Neural cell (in vitro differentiated cells): ENCODE results near the gene DLGAP4. TPM values are rescaled to one million over a fixed set of nuclear protein-coding genes. Genes with fewer than 3 reads are reported as not detected.

Experiments used
- H2AFZ ChIP-seq: fragments of 200-600, 300-800 bp; sonication (generic), shearing (Covaris generic); 2 replicates; pipeline ENCODE4 v1.6.0; 2014; ENCODE audit warnings: low read depth, mild to moderate bottlenecking, antibody characterized with exemption, low read length, moderate library complexity
- H3F3A ChIP-seq: fragments of 200-600 bp; shearing (Covaris generic); 2 replicates; pipeline ENCODE4 v1.6.1; 2016; ENCODE audit warnings: mild to moderate bottlenecking, moderate library complexity, mixed read lengths, antibody characterized with exemption, low read length; ENCODE audit not compliant: insufficient read depth, poor library complexity, severe bottlenecking
- H3K27ac ChIP-seq: fragments of 200-600, 300-800 bp; sonication (generic), shearing (Covaris generic); 2 replicates; pipeline ENCODE4 v1.5.1; 2014; ENCODE audit warnings: mild to moderate bottlenecking, low read length, moderate library complexity
- H3K27me3 ChIP-seq: fragments of 300-800, 200-600 bp; sonication (generic), shearing (Covaris generic); 2 replicates; pipeline ENCODE4 v1.6.0; 2014; ENCODE audit warnings: mild to moderate bottlenecking, low read depth, low read length, moderate library complexity; ENCODE audit not compliant: insufficient read depth
- H3K36me3 ChIP-seq: fragments of 300-800, 200-600 bp; sonication (generic), shearing (Covaris generic); 2 replicates; pipeline ENCODE4 v1.5.1; 2014; ENCODE audit warnings: mild to moderate bottlenecking, antibody characterized with exemption, low read length, moderate library complexity; ENCODE audit not compliant: insufficient read depth
- H3K4me2 ChIP-seq: fragments of 300-800, 200-600 bp; sonication (generic), shearing (Covaris generic); 2 replicates; pipeline ENCODE4 v1.6.0; 2014; ENCODE audit warnings: mild to moderate bottlenecking, low read length
- H3K4me3 ChIP-seq: fragments of 300-800, 200-600 bp; sonication (generic), shearing (Covaris generic); 2 replicates; pipeline ENCODE4 v1.5.1; 2014; ENCODE audit warnings: mild to moderate bottlenecking, low read length, moderate library complexity
- H3K79me2 ChIP-seq: fragments of 200-600 bp; shearing (Covaris generic); replicated peaks from 2 replicates; pipeline ENCODE4 v1.6.0; 2014; ENCODE audit warnings: mild to moderate bottlenecking, low read length, moderate library complexity; ENCODE audit not compliant: insufficient read depth
- H3K9ac ChIP-seq: fragments of 300-800, 200-600 bp; sonication (generic), shearing (Covaris generic); 2 replicates; pipeline ENCODE4 v1.6.1; 2016; ENCODE audit warnings: mild to moderate bottlenecking, low read length, mixed read lengths
- H3K9me2 ChIP-seq: fragments of 200-600 bp; shearing (Covaris generic); 2 replicates; pipeline ENCODE4 v1.6.1; 2016; ENCODE audit warnings: mild to moderate bottlenecking, low read length, mixed read lengths; ENCODE audit not compliant: insufficient read depth
- H3K9me3 ChIP-seq: fragments of 200-600, 300-800 bp; sonication (generic), shearing (Covaris generic); 2 replicates; pipeline ENCODE4 v1.6.1; 2016; ENCODE audit warnings: mild to moderate bottlenecking, mixed run types, low read length, moderate library complexity, mixed read lengths
- H4K20me1 ChIP-seq: fragments of 200-600 bp; shearing (Covaris generic); 2 replicates; pipeline ENCODE4 v1.6.1; 2016; ENCODE audit warnings: mild to moderate bottlenecking, mixed run types; ENCODE audit not compliant: insufficient read depth
- EP300 ChIP-seq: fragments of 450-650 bp; conservative IDR thresholded peaks from 2 replicates; pipeline ENCODE4 v1.6.1; 2014; ENCODE audit warnings: antibody characterized with exemption, mild to moderate bottlenecking, moderate library complexity; ENCODE audit not compliant: poor library complexity, severe bottlenecking
- EZH2 ChIP-seq: fragments of 200-600, 300-800 bp; shearing (Covaris generic), sonication (generic); IDR thresholded peaks from 2 replicates; pipeline ENCODE4 v1.6.1; 2014; ENCODE audit warnings: antibody characterized with exemption, low read length, borderline replicate concordance, mild to moderate bottlenecking; ENCODE audit not compliant: insufficient read depth, poor library complexity, severe bottlenecking
- MXI1 ChIP-seq: fragments of 450-650 bp; conservative IDR thresholded peaks from 2 replicates; pipeline ENCODE4 v1.6.1; 2014; ENCODE audit warnings: antibody characterized with exemption, mild to moderate bottlenecking; ENCODE audit not compliant: poor library complexity, severe bottlenecking
- POLR2AphosphoS5 ChIP-seq: IDR thresholded peaks from 2 replicates; pipeline ENCODE4 v1.6.1; 2012
- RAD21 ChIP-seq: fragments of 450-650 bp; conservative IDR thresholded peaks from 2 replicates; pipeline ENCODE4 v1.6.1; 2014; ENCODE audit warnings: antibody characterized with exemption, mild to moderate bottlenecking, moderate library complexity
- REST ChIP-seq: IDR thresholded peaks from 2 replicates; pipeline ENCODE4 v1.6.1; 2012; ENCODE audit warnings: borderline replicate concordance
- SMC3 ChIP-seq: fragments of 450-650 bp; conservative IDR thresholded peaks from 2 replicates; pipeline ENCODE4 v1.6.1; 2014; ENCODE audit warnings: antibody characterized with exemption, mild to moderate bottlenecking, moderate library complexity; ENCODE audit not compliant: poor library complexity
- TAF1 ChIP-seq: IDR thresholded peaks from 2 replicates; pipeline ENCODE4 v1.6.1; 2012; ENCODE audit warnings: low read depth
- polyA plus RNA-seq: library from polyadenylated mRNA; depleted of rRNA; stranded (reverse); fragments of >200 nt; gene quantifications from 2 replicates; pipeline ENCODE4 v1.2.3, GENCODE V29; 2014
- TF ChIP-seq, protein P1 (sequence below): fragments of 450-650 bp; IDR thresholded peaks from 2 replicates; pipeline ENCODE4 v1.5.1; 2014; ENCODE audit warnings: antibody characterized with exemption, mild to moderate bottlenecking, moderate library complexity; ENCODE audit not compliant: poor library complexity, severe bottlenecking

Gene DLGAP4
- polyA plus RNA-seq, 1 donor from 2014 or later, result 31.2 TPM

DNA sequence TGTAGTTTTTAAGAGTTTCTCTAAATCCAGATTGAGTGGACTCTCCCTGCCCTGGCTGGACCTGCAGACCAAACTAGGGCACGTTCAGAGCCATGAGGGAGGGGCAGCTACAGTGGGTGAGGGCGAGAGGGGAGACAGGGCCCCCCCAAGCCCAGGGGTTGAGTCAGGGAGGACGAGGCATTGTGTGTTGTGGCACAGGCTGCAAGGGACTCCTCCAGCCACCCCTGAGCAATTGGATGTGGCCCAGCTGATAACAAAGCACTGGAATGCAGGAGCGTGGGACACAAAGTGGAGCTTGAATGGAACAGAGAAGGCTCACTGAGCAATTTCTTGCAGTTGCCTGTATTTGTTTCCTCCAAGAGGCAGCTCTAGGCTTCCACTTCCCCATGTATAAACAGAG, 191.7 kb downstream of the DLGAP4 start:
- H4K20me1 ChIP-seq, result peaks cover 10% of the 10 kb centered on the region
- H3K9ac ChIP-seq, result no peak overlapping the region
- TF ChIP-seq POLR2AphosphoS5 (no peak), TAF1 (no peak), RAD21 (no peak), SMC3 (no peak), EP300 (no peak), EZH2 (no peak), MXI1 (no peak)
- TF ChIP-seq, protein P1, sequence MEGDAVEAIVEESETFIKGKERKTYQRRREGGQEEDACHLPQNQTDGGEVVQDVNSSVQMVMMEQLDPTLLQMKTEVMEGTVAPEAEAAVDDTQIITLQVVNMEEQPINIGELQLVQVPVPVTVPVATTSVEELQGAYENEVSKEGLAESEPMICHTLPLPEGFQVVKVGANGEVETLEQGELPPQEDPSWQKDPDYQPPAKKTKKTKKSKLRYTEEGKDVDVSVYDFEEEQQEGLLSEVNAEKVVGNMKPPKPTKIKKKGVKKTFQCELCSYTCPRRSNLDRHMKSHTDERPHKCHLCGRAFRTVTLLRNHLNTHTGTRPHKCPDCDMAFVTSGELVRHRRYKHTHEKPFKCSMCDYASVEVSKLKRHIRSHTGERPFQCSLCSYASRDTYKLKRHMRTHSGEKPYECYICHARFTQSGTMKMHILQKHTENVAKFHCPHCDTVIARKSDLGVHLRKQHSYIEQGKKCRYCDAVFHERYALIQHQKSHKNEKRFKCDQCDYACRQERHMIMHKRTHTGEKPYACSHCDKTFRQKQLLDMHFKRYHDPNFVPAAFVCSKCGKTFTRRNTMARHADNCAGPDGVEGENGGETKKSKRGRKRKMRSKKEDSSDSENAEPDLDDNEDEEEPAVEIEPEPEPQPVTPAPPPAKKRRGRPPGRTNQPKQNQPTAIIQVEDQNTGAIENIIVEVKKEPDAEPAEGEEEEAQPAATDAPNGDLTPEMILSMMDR, result no peak
- H3K79me2 ChIP-seq, result peaks cover 13% of the 10 kb centered on the region
- no peak overlapping the region for H2AFZ ChIP-seq
- no peaks in the 10 kb centered on the region for H3K27me3 ChIP-seq
- no peak overlapping the region for H3K27ac ChIP-seq
- H3K36me3 ChIP-seq, result no peaks in the 10 kb centered on the region
- no peak overlapping the region for H3K4me2 ChIP-seq
- no peaks in the 10 kb centered on the region for H3F3A ChIP-seq
- H3K9me3 ChIP-seq, result no peaks in the 10 kb centered on the region
- no peaks in the 10 kb centered on the region for H3K9me2 ChIP-seq
- H3K4me3 ChIP-seq, result no peak overlapping the region

GRCh38 chr20:36498386-36499179, 192.4 kb downstream of the DLGAP4 start:
- no peak overlapping the region for H3K4me2 ChIP-seq
- no peak overlapping the region for H3K9ac ChIP-seq
- no peaks in the 10 kb centered on the region for H3F3A ChIP-seq
- no peak overlapping the region for H3K4me3 ChIP-seq
- no peaks in the 10 kb centered on the region for H3K9me2 ChIP-seq
- no peak for TF ChIP-seq POLR2AphosphoS5
- peaks cover 16% of the 10 kb centered on the region for H3K79me2 ChIP-seq
- H3K36me3 ChIP-seq, result no peaks in the 10 kb centered on the region
- H2AFZ ChIP-seq, result no peak overlapping the region
- peaks cover 6% of the 10 kb centered on the region for H4K20me1 ChIP-seq
- no peaks in the 10 kb centered on the region for H3K9me3 ChIP-seq
- H3K27me3 ChIP-seq, result no peaks in the 10 kb centered on the region
- no peak overlapping the region for H3K27ac ChIP-seq

- Histone ChIP-seq H3K79me2 (peaks cover 16% of the 10 kb centered on the region), H3K9me2 (no peaks in the 10 kb centered on the region), H3K27ac (no peak overlapping the region), H4K20me1 (peaks cover 8% of the 10 kb centered on the region), H3F3A (peaks cover 3% of the 10 kb centered on the region), H3K4me2 (no peak overlapping the region), H3K27me3 (no peaks in the 10 kb centered on the region), H3K9me3 (no peaks in the 10 kb centered on the region), H3K9ac (no peak overlapping the region), H2AFZ (no peak overlapping the region), H3K36me3 (peaks cover 4% of the 10 kb centered on the region), H3K4me3 (no peak overlapping the region)
- no peak for TF ChIP-seq POLR2AphosphoS5
- TF ChIP-seq, protein P1, result no peak
- TF ChIP-seq RAD21, result no peak
- TF ChIP-seq EZH2, result no peak
- TF ChIP-seq SMC3, result no peak
- TF ChIP-seq REST, result no peak
Measured at GRCh38 chr20:36499211-36499610, 193.1 kb downstream of the DLGAP4 start.
